HG03558 (cell line): ENCODE data around the gene ARMC3.
"Not testable (repeated sequence)": the region's sequence is repeated elsewhere in the genome, so short reads cannot be mapped to it uniquely, and the experiment has no call there.

ENCODE experiments used
- ATAC-seq: cut with Tn5 transposase; IDR thresholded peaks from one replicate; pipeline ENCODE4 v1.9.1; 2021; ENCODE audit warnings: moderate number of reproducible peaks; ENCODE audit not compliant: unreplicated experiment; ENCODE audit errors: extremely low read depth

Gene ARMC3

GRCh38 chr10:23037152-23037551 lies 109.3 kb downstream of the ARMC3 start:
- ATAC-seq: no peak

DNA sequence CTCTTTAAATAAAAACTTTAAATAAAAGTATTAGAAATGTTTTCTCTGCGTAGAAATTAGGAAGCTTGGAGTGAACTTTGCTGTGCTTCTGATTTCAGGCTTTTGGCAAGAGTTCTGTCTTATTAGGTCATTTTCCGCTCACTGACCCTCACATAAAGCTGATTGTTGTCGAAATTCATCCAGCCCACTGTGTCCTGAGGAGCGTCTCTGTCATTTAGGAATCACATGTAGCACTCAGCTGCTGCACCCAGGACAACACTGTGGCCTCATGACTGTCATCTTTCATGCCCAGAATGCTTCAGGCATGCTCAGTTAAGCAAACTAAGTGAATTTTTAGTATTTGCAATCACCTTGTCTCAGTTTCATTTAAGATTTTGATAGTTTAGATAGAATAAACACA lies 109.7 kb downstream of the ARMC3 start:
- no peak for ATAC-seq

DNA sequence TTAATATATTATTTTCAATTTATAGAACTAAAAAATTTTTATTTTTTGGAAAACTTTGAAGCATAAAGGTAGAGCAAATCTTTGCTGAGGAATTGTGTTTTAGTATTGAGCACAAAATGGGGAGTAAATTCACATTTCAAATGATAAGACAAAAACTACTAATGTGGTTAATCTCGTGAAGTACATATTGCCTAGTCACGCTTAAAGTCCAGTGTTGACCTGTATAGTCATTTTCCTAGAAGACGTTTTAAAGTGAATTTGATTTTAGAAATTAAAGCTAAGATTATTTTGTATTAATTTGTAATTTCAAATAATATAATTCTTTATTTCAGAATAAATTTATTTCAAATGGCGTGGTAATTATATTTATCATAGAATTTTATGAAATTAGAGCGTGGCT lies 110.3 kb downstream of the ARMC3 start:
- no peak for ATAC-seq

GRCh38 chr10:23040002-23040401 lies 112.1 kb downstream of the ARMC3 start:
- ATAC-seq: no peak

DNA sequence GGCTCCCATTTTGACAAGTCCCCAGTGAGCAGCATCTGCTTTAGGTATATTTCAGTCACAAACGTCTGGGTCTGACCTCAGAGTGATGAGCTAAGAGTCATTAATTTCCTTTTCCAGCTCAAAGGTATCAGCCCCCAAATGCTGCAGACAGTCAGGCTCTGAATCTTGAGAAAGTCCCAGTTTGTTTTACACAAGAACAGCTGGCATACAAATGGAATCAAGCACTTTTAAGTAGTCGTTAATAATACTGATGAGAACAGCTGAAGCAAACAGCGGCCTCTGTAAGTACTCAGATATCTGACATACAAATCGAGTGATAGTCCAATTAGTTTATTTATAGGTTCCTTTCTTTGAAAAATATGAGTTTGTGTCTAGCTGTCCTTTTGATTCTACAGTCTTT lies 118.2 kb downstream of the ARMC3 start:
- ATAC-seq: no peak

- no peak for ATAC-seq
Measured at GRCh38 chr10:23047201-23048050, 119.6 kb downstream of the ARMC3 start.

DNA sequence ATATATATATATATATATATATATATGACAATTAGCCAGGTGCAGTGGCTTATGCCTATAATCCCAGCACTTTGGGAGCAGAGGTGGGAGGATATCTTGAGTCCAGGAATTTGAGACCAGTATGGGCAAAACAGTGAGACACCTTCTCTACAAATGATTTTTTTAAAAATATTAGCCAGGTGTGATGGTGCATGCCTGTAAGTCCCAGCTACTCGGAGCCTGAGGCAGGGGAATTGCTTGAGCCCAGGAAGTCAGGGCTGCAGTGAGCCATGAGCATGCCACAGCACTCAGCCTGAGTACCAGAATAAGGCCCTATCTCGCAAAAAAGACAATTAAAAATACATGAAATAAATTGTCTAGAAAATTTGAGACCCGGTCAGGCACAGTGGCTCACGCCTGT lies 120.3 kb downstream of the ARMC3 start:
- ATAC-seq: no peak

- no peak for ATAC-seq
Measured at GRCh38 chr10:23051278-23051677, 123.4 kb downstream of the ARMC3 start.

DNA sequence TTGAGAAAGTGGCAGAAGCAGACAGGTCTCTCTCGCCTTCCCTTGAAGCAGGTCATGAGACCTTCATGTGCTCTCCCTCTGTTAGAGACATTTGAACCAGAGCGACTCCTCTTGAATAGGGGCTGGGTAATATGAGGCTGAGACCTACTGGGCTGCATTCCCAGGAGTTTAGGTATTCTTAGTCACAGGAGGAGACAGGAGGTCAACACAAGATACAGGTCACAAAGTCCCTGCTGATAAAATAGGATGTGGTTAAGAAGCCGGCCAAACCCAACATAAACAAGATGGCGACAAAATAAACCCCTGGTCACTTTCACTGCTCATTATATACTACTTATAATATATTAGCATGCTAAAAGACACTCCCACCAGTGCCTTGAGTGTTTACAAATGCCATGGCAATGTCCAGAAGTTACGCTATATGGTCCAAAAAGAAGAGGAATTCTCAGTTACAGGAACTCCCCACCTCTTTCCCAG lies 124.0 kb downstream of the ARMC3 start:
- ATAC-seq: no peak

DNA sequence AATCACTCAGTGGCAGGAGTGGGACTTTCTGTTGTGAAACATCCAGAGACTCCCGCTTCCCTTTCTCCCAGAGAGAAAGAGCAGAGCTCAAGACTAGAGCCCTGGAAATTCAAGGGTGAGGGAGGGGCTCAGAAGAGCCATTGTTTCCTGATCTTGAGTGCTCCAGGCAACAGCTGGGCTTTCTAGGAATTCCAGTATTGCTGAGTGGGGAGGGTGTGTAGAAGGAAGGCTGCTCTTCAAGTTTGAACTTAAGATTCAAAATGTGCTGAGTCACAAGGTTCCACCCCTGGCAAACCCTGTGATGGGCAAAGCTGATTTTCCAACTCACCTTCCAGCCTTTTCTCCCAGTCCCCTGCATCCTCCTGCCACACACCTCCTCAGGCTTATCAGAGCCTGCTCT lies 125.2 kb downstream of the ARMC3 start:
- no peak for ATAC-seq

GRCh38 chr10:23055424-23056185 lies 127.8 kb downstream of the ARMC3 start:
- no peak for ATAC-seq

GRCh38 chr10:23056186-23056579 lies 128.3 kb downstream of the ARMC3 start:
- ATAC-seq: no peak

GRCh38 chr10:23058366-23058765 lies 130.5 kb downstream of the ARMC3 start:
- ATAC-seq: no peak

- ATAC-seq: no peak
Measured at GRCh38 chr10:23060918-23061317, 133.1 kb downstream of the ARMC3 start.

GRCh38 chr10:23063045-23063972 lies 135.5 kb downstream of the ARMC3 start:
- ATAC-seq: no peak

GRCh38 chr10:23063973-23064812 lies 136.3 kb downstream of the ARMC3 start:
- ATAC-seq: no peak

- ATAC-seq: not testable (repeated sequence)
Measured at GRCh38 chr10:23064813-23065114, 136.9 kb downstream of the ARMC3 start.

DNA sequence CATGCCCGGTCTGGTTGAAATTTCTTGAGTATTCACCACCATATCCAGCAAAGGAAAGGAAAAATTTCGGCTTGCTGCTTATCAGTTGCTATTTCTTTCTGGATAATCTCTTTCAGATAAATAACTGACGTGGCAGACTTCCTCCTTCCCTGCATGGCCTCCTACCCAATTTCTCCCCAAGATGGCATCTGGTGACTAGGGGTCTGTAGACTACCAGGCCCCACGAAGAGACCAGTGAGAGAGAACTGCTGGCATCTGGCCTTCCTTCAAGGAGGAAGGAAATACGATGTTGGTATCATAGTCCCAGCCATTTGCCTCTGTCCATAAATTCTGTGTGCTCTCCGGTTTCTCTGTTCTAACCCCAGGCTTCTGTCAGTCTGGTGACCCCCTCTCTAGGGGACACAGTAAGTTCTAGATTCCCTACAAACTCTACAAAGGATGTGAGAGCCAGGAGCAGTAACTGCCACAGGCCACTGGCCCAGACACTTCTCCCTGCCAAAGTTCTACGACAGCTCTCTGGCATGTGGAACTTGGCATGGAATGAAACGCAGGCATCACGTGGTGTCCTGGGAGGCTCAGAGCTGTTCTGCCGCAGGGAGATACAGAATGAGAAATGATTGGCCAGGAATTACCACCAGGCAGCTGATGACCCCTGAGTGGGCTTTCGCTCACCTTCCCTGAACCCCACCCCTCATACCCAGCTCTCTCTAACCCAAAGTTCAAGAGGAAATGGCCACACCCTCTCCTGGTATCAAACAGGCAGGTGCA lies 137.5 kb downstream of the ARMC3 start:
- no peak for ATAC-seq

- no peak for ATAC-seq
Measured at GRCh38 chr10:23067337-23067736, 139.5 kb downstream of the ARMC3 start.
